NCI-H526 (cell line): ENCODE data around the gene CRACR2A.
A peak's percentile ranks its signal among the peaks of the same experiment; 100 is the strongest.

Experiments
- DNase-seq, 2 experiments: peaks; one replicate each; lab custom pipeline; 2025; lab: John Stamatoyannopoulos, UW

Gene CRACR2A

DNA sequence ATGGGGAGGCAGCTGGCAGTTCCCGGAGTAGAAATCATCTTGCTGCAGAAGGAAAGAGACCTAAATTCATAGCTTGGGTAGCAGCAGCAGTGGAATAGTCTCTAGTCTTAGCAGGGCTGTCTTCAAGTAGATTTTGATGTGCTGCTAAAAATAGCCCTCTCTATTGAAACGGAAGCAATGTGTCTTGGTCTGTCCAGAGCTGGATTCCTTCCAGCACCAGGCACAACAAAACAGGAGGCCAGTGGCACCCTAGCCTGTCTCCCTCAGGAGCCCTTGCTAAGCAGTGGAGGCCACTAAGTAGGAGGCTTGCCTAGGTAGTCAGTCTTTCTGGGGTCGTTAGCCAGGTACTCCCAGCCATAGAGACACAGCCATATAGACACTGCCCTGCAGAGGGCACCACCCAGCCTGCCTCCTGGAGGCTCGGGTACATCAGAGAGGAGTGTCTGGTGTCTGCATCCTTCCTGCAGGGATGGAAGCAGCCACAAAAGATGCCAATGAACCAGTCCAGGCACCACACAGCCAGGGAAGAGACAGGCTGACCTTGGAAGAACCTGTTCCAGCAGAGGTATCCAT, 97.5 kb downstream of the CRACR2A start:
- peak in 1 of 2 experiments; percentile 44 for DNase-seq

DNA sequence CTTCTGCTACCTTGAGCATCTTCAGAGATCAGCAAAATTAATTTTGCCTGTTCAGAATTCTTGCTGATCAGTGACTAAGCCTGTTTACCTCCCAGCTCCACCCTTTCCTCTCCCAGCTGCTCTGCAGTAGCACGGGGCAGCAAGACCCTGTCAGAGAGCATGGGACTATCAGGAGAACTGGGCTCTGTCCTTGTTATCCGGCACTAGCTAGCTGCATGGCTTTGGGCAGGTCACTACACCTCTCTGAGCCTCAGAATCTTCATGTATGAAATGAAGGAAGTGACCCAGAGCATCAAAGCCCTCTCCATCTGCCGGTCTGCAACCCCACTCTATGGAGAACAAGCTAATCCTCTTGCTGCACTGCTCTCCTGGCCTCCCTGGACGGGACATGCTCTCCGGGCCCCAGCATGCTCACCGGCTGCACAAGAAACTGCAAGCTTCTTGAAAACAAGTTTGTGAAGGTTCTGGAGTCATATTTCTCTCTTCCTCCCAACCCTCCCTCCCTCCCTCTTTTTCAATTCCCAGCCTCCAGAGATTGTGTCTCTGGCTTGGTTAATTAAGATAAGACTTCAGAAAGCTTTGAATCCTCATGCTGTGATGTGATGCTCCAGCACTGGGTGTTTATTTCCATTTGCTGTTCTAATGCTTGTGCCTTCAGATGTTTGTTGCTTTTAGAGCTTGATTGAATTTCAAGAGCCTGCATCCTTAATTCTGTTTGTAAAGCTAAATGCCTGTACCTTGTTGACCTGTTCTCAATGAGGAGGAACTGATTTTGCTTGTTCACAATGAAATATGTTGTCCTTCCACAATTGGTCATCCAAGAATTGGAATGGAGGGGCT, 101.1 kb downstream of the CRACR2A start:
- DNase-seq, result no peak

DNA sequence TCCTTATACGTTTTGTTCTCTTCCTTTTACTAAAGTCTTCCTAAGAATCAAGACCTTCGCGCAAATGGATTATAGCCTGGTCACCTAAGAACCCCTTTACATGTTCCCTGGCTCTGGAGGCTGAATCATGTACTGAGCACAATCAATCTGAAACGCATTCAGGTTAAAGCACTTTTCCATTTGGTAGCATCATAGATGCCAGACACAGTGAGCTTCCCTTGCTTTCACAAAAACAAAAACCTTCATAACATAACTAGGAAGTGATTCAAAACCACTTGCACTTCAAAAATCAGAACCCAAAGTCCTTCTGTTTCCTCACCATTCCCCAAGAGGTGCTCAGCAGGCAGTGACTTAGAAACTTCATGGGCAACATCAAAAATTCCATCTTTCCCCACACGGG, 105.4 kb downstream of the CRACR2A start:
- DNase-seq, result no peak

GRCh38 chr12:3646561-3647241, 106.2 kb downstream of the CRACR2A start:
- no peak for DNase-seq

- no peak for DNase-seq
These were observed 107.8 kb downstream of the CRACR2A start for GRCh38 chr12:3645091-3645490.

DNA sequence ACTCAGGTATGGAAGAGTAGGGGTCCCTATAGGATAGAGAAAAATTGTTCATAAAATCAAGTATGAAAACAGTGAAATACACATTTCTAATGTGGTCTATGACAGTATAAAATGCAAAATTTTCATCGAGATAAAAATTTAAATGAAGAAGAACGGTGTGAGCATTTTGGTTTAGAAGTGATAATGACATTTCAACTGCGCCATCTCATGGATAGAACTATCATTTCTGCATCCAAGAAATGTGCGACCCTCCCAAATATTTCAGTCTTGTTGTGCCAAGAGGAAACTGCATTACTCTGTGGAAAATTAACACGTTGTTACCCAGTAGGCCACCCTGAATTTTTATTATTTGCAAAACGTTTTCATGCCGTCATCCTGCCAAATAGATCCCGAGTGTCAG, 108.8 kb downstream of the CRACR2A start:
- DNase-seq, result peak; percentile 13 to 41

DNA sequence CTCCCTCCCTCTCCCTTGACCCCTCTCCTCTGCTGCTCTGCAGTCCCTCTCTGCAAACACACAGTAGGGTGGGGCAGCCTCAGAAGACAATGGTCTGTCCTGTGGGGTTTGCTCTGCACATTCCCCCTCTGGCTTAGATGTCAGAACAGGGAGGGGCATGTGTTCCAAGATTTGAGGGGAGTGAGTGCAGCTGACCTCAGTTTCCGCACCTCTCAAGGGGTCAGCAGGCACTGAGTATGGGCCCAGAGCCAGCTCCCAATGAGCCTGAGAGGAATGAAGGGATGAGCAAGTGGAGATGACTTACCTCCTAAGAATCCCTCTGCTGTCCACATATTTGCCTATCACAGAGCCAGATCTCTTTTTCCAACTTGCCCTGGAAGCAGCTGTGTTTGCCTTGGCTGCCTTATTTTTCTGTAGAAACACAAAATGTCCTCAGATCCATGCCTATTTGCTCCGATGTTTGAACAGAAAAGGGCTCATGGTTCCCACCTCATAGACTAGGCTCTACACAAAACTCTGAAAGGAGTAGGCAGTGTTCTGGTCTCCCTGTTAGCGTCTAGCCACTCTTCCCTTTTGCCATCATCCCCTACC, 111.4 kb downstream of the CRACR2A start:
- DNase-seq, result peak; percentile 65 to 70

DNA sequence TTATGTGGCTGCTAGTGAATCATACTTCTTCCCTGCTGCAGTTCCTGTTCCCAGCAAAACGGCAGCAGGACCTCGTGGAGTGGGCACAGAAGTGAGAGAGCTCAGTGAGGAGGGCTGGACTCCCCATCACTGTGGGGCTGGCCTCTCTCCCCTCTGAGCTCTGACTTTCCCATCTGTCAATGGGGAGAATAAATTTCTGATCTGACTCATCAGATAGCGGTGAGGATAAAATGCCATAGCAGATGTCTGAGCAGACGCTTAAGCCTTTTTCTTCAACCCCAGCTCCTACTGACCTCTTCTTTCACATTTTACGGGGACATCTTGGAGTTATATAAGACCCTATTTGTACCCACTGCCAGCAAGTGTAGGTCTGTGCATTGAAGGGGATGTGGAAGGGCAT, 116.6 kb downstream of the CRACR2A start:
- DNase-seq, result no peak

DNA sequence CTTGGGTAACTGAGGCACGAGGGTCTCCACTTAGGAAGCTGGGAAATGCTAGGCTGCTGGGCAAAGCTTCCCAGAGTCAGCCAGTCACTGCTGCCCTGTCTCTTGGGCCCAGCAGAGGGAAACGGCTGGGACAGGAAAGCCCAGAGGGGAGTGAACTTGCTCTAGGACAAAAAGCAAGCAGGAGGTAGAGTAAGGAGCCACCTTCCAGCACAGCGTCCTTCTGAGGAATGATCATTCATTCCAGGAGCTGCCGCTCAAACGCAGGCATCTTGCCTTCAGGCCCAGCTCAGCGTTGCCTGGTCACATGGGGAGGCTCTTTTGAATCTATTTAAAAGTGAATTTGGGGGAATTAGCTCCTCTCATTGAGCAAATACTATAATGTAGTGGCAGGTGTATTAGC, 118.6 kb downstream of the CRACR2A start:
- no peak for DNase-seq

- DNase-seq, result no peak
These were observed 119.5 kb downstream of the CRACR2A start for GRCh38 chr12:3633396-3633795.

GRCh38 chr12:3632754-3633153, 120.2 kb downstream of the CRACR2A start:
- DNase-seq, result no peak

GRCh38 chr12:3632256-3632655, 120.7 kb downstream of the CRACR2A start:
- no peak for DNase-seq

GRCh38 chr12:3631759-3632158, 121.2 kb downstream of the CRACR2A start:
- no peak for DNase-seq

GRCh38 chr12:3631272-3631637, 121.7 kb downstream of the CRACR2A start:
- DNase-seq, result no peak

DNA sequence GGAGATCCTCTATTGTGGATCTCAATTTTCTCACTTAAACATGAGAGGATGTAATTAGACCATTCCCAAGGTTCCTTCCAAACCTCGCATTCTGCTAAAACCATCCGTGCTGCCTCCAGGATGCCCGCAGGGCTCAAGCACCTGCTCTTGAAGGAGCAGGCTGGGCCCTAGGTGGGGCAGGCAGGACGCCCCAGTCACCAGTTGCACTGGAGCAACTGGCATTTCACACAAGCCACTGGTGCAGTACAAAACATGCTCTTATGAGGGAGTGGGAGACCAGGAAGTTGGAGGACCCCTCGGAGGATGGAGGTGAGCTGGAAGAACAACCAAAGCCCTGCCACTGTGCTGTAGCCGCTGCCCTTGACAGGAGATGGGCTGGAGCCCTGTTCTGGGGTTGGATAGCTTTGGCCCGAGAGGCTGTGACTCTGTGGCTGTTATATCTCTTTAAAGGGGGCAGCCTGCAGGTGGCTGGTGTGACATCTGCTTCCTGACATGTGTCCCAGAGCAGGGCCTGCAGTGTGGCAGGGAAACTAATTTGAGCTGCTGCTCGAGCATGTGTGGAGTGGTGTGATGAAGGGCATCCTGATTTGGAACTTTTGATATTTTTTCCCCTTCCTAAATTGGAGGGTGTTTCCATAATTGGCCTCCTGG, 122.2 kb downstream of the CRACR2A start:
- no peak for DNase-seq

DNA sequence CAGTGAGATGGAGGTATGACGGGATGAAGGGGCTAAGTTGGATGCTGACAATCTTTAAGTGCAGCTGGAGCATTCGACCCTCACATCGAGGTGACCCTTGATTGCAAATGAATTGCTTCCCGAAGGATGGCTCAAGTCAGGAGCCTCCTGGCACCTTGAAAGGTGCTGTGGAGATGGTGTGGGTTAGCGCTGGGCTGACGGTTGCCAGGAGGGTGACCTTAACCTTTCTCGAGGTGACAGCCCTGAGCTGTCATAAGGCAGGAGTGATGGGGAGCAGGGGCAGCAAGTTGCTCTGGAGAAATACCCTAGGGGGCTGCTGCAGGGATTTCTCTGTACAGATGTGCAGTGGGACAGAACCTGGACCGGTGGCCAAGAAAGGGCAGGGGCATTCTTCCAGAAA, 122.8 kb downstream of the CRACR2A start:
- DNase-seq, result no peak

DNA sequence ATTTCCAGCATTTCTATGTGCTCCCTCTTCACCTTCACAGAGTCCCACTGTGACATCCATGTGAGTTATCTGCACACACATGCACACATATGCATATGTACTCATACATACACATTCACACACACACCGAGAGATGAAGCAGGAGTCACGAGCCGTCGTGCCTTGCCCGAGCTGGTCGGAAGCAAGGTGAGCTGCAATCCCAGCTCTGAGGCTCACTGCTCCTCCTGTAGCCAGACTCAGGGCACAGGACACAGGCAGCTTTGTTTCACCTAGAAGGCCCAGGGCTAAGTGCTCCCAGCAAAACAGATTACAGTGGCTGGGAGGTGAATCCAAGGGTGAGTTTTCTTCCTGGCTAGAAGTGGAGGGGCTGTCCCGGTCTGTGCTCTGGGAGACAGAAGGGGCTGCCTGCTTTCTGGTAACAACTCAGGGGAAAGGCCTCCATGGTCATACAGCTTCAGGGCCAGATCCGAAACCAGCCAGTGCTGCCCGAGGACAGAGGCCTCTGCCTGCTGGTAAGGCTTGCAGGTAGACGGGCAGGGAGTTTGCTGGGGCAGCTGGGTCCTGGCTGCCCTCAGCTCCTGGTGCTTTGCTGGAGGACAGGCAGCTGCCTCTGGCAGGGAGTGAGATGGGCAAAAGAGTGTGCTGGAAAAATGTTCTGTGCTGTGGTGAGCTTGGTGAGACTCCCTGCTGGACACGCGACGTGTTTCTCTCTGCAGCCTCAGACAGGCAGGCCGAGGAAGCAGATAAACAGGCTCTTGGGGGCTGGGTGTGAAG, 123.7 kb downstream of the CRACR2A start:
- no peak for DNase-seq

DNA sequence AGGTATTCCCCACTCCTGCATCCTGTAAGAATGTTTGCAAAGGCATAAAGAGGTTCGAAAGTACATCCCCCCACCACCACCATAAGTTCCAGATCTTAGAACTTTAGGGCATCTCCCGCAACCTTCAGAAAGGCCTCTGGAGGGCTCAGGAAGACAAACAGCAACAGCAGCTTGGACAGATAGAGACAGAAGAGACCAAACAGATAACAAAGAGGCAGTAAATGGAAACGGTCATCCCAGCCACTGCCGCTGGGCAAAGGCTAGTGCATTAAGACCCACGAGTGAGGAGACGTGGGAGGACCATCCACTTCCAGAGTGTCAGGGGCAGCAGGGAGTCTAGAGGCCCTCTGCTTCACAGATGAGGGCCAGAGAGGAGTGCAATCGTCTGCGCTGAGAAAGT, 124.3 kb downstream of the CRACR2A start:
- no peak for DNase-seq

DNA sequence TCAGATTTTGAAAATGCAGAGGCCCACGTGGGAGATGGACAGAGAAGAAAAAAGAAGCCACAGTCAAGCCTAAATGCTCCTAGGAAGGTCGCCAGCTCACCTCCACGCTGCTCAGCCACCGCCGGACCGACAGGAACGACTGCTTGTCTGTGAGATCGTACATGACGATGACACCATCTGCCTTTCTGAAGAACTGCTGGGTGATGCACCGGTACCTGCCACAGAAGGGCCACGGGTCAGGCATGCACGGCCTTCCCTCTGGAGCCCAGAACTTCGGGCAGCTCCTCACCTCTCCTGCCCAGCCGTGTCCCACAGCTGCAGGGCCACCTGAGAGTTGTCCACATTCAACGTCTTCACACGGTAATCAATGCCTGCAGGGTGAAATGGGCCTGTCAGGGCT, 125.6 kb downstream of the CRACR2A start:
- DNase-seq, result no peak

GRCh38 chr12:3624273-3624672, 128.6 kb downstream of the CRACR2A start:
- DNase-seq, result no peak
